NOMO-1 (cell line): ENCODE measurements around the gene ZNF692.
"Not testable (repeated sequence)": the region's sequence is repeated elsewhere in the genome, so short reads cannot be mapped to it uniquely, and the experiment has no call there.

Experiments
- DNase-seq, 2 experiments: peaks; one replicate each; lab custom pipeline; 2025; ENCODE audit not compliant: unreplicated experiment in 2 of 2; lab: John Stamatoyannopoulos, UW

Gene ZNF692, protein sequence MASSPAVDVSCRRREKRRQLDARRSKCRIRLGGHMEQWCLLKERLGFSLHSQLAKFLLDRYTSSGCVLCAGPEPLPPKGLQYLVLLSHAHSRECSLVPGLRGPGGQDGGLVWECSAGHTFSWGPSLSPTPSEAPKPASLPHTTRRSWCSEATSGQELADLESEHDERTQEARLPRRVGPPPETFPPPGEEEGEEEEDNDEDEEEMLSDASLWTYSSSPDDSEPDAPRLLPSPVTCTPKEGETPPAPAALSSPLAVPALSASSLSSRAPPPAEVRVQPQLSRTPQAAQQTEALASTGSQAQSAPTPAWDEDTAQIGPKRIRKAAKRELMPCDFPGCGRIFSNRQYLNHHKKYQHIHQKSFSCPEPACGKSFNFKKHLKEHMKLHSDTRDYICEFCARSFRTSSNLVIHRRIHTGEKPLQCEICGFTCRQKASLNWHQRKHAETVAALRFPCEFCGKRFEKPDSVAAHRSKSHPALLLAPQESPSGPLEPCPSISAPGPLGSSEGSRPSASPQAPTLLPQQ

DNA sequence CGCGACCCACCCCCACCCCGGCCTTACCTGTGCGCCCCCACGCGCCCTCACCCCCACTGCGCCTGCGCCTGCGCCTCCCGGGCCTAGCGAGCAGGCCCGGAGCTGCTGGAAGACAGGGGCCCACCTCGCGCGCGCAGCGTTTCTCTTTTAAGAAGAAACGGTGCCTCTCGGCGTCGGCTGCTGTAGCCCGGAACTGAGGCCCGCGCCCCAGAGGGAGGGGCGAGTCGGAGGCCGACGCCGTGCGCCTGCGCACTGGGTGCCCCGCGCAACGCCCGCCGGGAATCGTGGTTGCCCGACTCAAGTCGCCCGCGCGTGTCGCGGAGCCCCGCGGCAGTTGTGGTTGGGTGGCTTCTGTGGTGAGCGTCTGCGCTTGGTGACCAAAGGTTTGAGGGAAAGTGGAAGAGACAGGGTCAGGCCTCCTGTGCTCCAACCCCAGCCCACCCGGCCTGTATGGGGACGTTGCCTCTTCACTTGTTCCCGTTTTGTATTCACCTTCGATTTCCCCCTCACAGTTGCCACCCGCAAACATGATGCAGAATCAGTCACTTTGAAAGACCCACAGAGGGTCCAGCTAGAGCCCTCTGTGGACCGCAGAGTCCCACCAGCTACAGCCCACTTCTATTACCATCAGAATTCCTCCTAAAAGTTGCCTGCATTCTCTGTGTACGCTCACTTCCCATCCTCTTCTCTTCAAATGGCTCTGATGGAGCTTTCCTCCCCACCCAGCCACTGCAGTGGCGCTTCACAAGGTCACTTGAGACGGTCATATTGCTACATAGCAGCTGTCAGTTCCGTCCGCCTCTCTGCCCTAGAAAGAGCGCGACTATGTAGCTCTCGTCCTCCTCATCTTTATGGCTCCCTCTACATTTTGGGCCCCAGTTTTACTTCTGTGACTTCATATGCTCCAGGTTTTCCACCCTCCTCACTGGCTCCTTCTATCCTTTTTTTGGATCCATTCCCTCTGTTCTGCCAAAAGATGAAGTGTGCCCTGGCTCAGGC is at the start of gene ZNF692:
Gene ZNF692 (minus strand): TSS at position 195 of the 999 bp plus-strand sequence. CDS start 776 bp downstream, outside the sequence.
- peak; percentile 96 to 98 for DNase-seq

- DNase-seq = no peak
These were observed 48.1 kb upstream of the ZNF692 start for GRCh38 chr1:248906753-248907661.

DNA sequence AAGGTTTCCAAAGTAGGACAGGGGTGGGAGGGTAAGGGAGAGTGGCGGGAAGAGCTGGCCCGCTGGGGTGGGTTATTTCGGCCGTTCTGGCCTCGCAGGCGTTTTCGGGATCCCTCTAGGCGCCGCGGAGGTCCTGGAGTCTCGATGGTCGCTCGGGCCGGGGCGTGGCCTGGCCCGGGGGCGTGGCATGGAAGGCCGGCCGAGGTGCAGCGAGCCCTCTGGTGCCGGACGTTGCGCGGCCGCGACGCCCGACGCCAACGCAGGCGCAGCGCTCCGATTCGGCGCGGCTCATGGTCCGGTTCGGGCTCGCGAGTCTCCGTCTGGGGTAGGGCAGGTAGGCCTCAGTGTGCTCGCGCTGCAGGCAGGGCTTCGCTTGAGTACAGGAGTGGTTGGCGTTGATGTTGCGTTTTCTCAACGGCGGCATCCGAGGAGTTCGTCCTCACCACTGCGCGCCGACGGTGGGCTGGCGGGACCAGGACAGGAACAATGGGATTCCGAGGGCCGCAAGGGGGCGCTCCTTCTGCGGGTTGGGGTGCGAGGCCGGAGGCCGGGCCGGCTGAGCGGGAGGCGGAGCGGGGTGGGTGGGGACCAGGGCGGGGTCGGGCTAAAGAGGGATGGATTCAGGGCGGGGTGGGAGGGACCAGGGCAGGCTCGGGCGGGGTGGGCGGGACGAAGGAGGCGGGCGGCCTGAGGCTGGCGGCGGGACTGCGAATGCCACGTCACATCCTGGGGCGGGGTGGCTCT is 47.3 kb upstream of the ZNF692 start, which contains the start of gene PGBD2:
Gene PGBD2 (plus strand): TSS at position 227 of the 744 bp plus-strand sequence. CDS start 7,628 bp downstream, outside the sequence.
- peak; percentile 92 to 97 for DNase-seq

GRCh38 chr1:248905662-248906008 is 46.8 kb upstream of the ZNF692 start:
- no peak for DNase-seq

- no peak for DNase-seq
These were observed 45.7 kb upstream of the ZNF692 start for GRCh38 chr1:248904437-248905216.

- no peak for DNase-seq
These were observed 42.7 kb upstream of the ZNF692 start for GRCh38 chr1:248901578-248901977.

GRCh38 chr1:248900637-248901036 is 41.8 kb upstream of the ZNF692 start:
- no peak for DNase-seq

DNA sequence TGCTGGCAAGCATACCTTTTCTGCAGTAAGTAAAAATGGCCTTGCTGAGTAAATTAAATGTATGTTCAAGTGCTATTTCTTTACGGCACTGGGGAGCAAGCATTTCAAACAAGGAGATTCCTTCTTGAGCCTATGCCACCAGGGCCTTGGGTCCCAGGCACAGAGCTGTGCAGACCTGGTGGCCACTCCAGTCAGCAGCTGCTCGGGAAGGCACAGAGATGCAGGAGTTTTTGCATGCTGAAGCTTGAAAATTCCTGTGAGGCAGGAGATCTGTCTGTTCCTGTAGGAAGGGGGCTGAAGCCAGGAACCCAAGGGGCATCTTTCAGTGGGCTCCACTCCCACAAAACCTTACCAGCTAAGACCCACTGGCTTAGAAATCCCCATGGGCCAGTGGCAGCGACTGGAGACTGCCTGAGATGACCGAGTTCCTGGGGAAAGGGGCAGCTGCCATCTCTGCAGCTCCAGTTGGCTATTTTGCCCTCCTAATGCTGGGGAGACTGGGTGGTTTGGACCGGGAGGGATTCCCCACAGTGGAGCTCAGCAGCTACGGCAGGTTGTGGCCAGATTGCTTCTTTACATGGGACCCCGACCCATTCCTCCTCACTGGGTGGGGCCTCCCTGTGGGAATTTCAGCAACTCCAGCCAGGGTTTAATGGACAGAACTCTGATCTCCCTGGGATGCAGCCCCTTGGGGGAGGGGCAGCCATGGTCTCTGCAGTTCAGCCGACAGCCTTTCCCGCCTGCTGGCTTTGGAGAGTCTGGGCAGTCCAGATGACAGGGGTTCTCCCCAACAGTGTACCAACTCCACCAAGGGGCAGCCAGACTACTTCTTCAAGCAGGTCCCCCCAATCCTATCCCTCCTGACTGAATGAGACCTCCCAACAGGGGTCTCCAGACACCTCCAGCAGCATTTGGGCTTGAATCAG is 38.8 kb upstream of the ZNF692 start:
- no peak for DNase-seq

DNA sequence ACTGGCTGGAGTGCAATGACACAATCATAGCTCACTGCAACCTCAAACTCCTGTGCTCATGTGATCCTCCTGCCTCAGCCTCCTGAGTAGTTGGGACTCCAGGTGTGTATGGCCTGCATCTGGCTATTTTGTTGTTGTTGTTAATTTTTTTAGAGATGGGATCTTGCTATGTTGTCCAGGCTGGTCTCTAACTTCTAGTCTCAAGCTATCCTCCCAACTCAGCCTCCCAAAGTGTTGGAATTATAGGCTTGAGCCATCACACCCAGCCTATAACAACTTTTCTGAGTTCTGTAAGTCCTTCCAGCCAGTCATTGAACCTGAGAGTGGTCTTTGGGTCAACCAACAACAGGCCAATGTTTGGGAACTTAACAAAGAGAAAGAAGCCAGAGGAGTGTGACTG is 36.0 kb upstream of the ZNF692 start:
- no peak for DNase-seq

DNA sequence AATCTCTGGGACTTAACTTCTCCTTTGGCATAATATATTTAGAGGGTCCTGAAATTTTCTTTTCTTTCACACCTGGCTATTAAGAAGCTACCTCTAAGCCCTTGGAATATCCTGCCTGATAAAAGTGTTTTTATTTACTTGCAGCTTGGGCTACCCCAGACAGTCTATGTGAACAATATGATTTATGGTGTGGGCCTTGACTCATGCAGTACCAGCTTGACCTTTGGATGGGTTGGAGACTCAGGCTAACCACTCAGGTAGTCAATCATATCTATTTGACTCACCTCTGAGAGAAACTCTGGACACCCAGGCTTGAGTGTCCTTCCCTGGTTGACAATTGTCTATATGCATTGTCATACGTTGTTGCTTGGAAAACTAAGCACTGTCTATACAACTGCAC is 33.7 kb upstream of the ZNF692 start:
- DNase-seq = no peak

- no peak for DNase-seq
These were observed 32.9 kb upstream of the ZNF692 start for GRCh38 chr1:248891758-248892157.

DNA sequence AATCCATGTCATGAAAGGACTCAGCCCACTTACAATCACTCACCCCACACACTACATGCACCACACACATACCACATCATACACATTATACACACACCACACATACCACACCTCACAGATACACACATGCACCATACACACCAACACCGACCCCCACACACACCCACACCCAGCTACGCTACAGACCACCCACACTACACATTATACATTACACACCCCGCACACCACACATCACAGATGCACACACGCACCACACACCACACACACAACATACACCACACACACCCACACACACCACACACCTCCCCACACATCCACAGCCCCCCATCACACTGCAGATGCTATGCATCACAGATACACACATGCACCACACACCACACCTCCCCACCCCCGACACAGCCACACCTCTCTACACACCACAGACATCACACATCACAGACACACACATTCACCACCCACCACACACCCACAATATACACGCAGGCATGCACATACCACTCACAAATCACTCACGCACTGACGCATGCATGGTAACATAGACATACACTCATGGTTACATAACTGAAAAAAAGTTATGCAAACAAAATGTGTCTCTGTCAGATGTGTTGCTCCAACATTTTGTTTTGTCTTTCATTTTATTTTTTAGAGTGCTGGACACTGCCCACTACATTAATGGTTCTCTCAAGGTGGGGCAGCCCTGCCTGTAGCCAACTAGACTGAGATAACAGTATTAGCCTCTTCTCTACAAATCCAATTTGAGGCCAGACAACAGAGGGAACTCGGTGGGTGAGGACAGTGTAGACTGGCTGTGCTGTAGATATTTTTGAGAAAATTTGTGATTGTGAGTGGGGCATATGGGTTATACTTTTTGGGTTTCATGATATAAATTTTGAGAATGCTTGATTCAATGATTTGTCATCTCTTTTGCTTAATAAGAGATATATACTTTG is 31.9 kb upstream of the ZNF692 start:
- no peak for DNase-seq

- not testable (repeated sequence) for DNase-seq
These were observed 31.0 kb upstream of the ZNF692 start for GRCh38 chr1:248889914-248890243.

DNA sequence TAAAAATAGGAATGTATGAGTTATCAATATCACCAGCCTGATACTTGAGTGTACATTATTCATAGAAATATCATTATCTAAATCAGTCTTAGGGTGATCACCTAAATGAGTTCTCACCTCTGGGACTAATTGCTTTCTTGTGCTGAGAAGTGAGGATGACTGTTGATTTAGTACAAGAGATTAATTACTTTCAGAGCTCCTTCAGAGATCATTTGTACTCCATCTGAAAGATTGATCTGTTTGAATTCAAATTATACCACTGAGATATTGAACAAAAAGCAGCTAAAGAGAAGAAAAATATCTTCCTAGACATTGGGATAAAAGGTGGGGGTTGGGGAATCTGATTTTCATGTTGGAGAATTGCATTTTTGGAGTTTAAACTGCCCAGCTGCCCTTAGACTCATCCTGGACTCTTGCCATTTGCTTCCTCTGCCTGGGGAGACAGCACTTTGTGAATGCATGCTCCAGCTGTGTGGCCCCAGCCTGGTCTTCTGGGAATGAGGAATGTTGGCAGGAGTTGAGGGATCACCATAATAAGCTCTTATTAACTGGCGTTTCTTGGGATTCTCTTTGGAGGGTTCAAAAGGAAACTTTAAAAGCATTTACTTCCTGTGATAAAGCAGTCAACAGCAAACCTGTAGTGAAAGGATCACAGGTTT is 27.5 kb upstream of the ZNF692 start:
- no peak for DNase-seq

DNA sequence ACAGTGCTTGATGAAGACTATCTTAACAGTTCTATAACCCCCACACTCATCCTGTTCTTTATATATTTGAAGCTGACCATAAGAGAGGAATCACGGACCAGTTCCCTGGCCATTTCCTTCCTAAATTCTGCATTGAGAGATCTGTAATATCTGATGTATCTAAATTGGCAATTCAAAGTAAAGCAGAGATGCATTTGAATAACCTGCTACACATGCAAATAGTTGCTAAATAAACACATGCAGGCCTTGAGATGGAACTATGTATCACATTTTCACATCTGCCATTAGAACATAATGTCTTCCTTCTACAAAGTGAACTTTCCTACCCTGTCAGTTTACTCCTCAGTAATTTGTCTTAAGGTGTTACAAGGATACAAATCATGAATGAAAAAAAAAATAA is 26.8 kb upstream of the ZNF692 start:
- DNase-seq = no peak

GRCh38 chr1:248884632-248885295 is 25.9 kb upstream of the ZNF692 start:
- DNase-seq = no peak
